ENCODE measurements around the gene SPSB4.

The SPSB4 gene

GRCh38 chr3:141123677-141124410, 72.7 kb downstream of the SPSB4 start:
- no peak for DNase-seq

GRCh38 chr3:141124715-141125114, 73.6 kb downstream of the SPSB4 start:
- no peak for DNase-seq

- no peak for DNase-seq
These were observed 74.2 kb downstream of the SPSB4 start for GRCh38 chr3:141125351-141125750.

GRCh38 chr3:141126661-141127343, 75.7 kb downstream of the SPSB4 start:
- no peak for DNase-seq

GRCh38 chr3:141127344-141128125, 76.4 kb downstream of the SPSB4 start:
- no peak for DNase-seq

- no peak for DNase-seq
These were observed 77.1 kb downstream of the SPSB4 start for GRCh38 chr3:141128126-141128777.

- no peak for DNase-seq
These were observed 77.9 kb downstream of the SPSB4 start for GRCh38 chr3:141129049-141129448.

- DNase-seq, result peak; percentile 88
These were observed 78.4 kb downstream of the SPSB4 start for GRCh38 chr3:141129541-141130011.

GRCh38 chr3:141143517-141143916, 92.4 kb downstream of the SPSB4 start:
- no peak for DNase-seq

GRCh38 chr3:141146979-141147470, 95.9 kb downstream of the SPSB4 start:
- DNase-seq, result no peak

- no peak for DNase-seq
These were observed 96.5 kb downstream of the SPSB4 start for GRCh38 chr3:141147657-141148056.

- no peak for DNase-seq
These were observed 97.0 kb downstream of the SPSB4 start for GRCh38 chr3:141148169-141148568.

- DNase-seq, result no peak
These were observed 97.6 kb downstream of the SPSB4 start for GRCh38 chr3:141148770-141149169.

- no peak for DNase-seq
These were observed 99.1 kb downstream of the SPSB4 start for GRCh38 chr3:141150081-141150830.

GRCh38 chr3:141150931-141151330, 99.8 kb downstream of the SPSB4 start:
- DNase-seq, result no peak

GRCh38 chr3:141151439-141151838, 100.3 kb downstream of the SPSB4 start:
- no peak for DNase-seq

- DNase-seq, result no peak
These were observed 101.0 kb downstream of the SPSB4 start for GRCh38 chr3:141152130-141152529.

- no peak for DNase-seq
These were observed 101.9 kb downstream of the SPSB4 start for GRCh38 chr3:141152801-141153678.

- no peak for DNase-seq
These were observed 102.5 kb downstream of the SPSB4 start for GRCh38 chr3:141153679-141153966.

- DNase-seq, result peak; percentile 4
These were observed 113.7 kb downstream of the SPSB4 start for GRCh38 chr3:141164852-141165251.

- no peak for DNase-seq
These were observed 116.5 kb downstream of the SPSB4 start for GRCh38 chr3:141167681-141168080.
